ENCODE measurements around the gene DSG3.

The DSG3 gene

GRCh38 chr18:31444142-31444541 lies 3.4 kb upstream of the DSG3 start:
- TF ChIP-seq NFIC (IDR thresholded peaks at IDR 0.05), result no peak
- TF ChIP-seq CEBPB (IDR thresholded peaks at IDR 0.05), result no peak
- no peak for TF ChIP-seq TEAD4 (IDR thresholded peaks at IDR 0.05)
- no peak for TF ChIP-seq YY1 (IDR thresholded peaks at IDR 0.05; ENCODE audit: low read depth)
- TF ChIP-seq TCF12 (IDR thresholded peaks at IDR 0.05; ENCODE audit: low read depth), result no peak
- no peak for TF ChIP-seq RAD21 (IDR thresholded peaks at IDR 0.05; ENCODE audit: low read depth)
- TF ChIP-seq USF1 (IDR thresholded peaks at IDR 0.05), result no peak
- TF ChIP-seq CREB1 (IDR thresholded peaks at IDR 0.05; ENCODE audit: low read depth), result no peak
- no peak for TF ChIP-seq TAF1 (IDR thresholded peaks at IDR 0.05; ENCODE audit: low read depth)
- no peak for TF ChIP-seq FOXM1 (IDR thresholded peaks at IDR 0.05; ENCODE audit: borderline replicate concordance, low read depth)
- no peak for TF ChIP-seq EP300 (IDR thresholded peaks at IDR 0.05; ENCODE audit: borderline replicate concordance)
- TF ChIP-seq ZBTB7A (IDR thresholded peaks at IDR 0.05; ENCODE audit: low read depth), result no peak
- TF ChIP-seq REST (IDR thresholded peaks at IDR 0.05; ENCODE audit: low read depth), result no peak

GRCh38 chr18:31445908-31446307 lies 1.6 kb upstream of the DSG3 start:
- TF ChIP-seq TAF1 (IDR thresholded peaks at IDR 0.05; ENCODE audit: low read depth), result no peak

- no peak for TF ChIP-seq FOXM1 (IDR thresholded peaks at IDR 0.05; ENCODE audit: borderline replicate concordance, low read depth)
- no peak for TF ChIP-seq NFIC (IDR thresholded peaks at IDR 0.05)
- no peak for TF ChIP-seq TAF1 (IDR thresholded peaks at IDR 0.05; ENCODE audit: low read depth)
- TF ChIP-seq TCF12 (IDR thresholded peaks at IDR 0.05; ENCODE audit: low read depth), result no peak
- no peak for TF ChIP-seq EP300 (IDR thresholded peaks at IDR 0.05; ENCODE audit: borderline replicate concordance)
- TF ChIP-seq YY1 (IDR thresholded peaks at IDR 0.05; ENCODE audit: low read depth), result no peak
- no peak for TF ChIP-seq RAD21 (IDR thresholded peaks at IDR 0.05; ENCODE audit: low read depth)
- no peak for TF ChIP-seq TEAD4 (IDR thresholded peaks at IDR 0.05)
- no peak for TF ChIP-seq CEBPB (IDR thresholded peaks at IDR 0.05)
- TF ChIP-seq EGR1 (IDR thresholded peaks at IDR 0.05), result no peak
- TF ChIP-seq REST (IDR thresholded peaks at IDR 0.05; ENCODE audit: low read depth), result no peak
Measured at GRCh38 chr18:31446854-31447253, 687 bp upstream of the DSG3 start.

- no peak for TF ChIP-seq CREB1 (IDR thresholded peaks at IDR 0.05; ENCODE audit: low read depth)
Measured at GRCh38 chr18:31450409-31450808, 2.9 kb downstream of the DSG3 start.

- TF ChIP-seq FOXM1 (IDR thresholded peaks at IDR 0.05; ENCODE audit: borderline replicate concordance, low read depth), result no peak
- TF ChIP-seq EP300 (IDR thresholded peaks at IDR 0.05; ENCODE audit: borderline replicate concordance), result no peak
- no peak for TF ChIP-seq REST (IDR thresholded peaks at IDR 0.05; ENCODE audit: low read depth)
- no peak for TF ChIP-seq TAF1 (IDR thresholded peaks at IDR 0.05; ENCODE audit: low read depth)
- TF ChIP-seq RAD21 (IDR thresholded peaks at IDR 0.05; ENCODE audit: low read depth), result no peak
- TF ChIP-seq TEAD4 (IDR thresholded peaks at IDR 0.05), result no peak
- no peak for TF ChIP-seq NFIC (IDR thresholded peaks at IDR 0.05)
- no peak for TF ChIP-seq EGR1 (IDR thresholded peaks at IDR 0.05)
- no peak for TF ChIP-seq USF1 (IDR thresholded peaks at IDR 0.05)
- no peak for TF ChIP-seq MAX (IDR thresholded peaks at IDR 0.05)
- TF ChIP-seq YY1 (IDR thresholded peaks at IDR 0.05; ENCODE audit: low read depth), result no peak
- TF ChIP-seq TCF12 (IDR thresholded peaks at IDR 0.05; ENCODE audit: low read depth), result no peak
- TF ChIP-seq ZBTB7A (IDR thresholded peaks at IDR 0.05; ENCODE audit: low read depth), result no peak
- TF ChIP-seq CEBPB (IDR thresholded peaks at IDR 0.05), result no peak
- TF ChIP-seq CREB1 (IDR thresholded peaks at IDR 0.05; ENCODE audit: low read depth), result no peak
Measured at GRCh38 chr18:31451625-31452024, 4.1 kb downstream of the DSG3 start.
